ENCODE results near the gene OSGEP.
A peak's percentile ranks its signal among the peaks of the same experiment; 100 is the strongest.

OSGEP gene

DNA sequence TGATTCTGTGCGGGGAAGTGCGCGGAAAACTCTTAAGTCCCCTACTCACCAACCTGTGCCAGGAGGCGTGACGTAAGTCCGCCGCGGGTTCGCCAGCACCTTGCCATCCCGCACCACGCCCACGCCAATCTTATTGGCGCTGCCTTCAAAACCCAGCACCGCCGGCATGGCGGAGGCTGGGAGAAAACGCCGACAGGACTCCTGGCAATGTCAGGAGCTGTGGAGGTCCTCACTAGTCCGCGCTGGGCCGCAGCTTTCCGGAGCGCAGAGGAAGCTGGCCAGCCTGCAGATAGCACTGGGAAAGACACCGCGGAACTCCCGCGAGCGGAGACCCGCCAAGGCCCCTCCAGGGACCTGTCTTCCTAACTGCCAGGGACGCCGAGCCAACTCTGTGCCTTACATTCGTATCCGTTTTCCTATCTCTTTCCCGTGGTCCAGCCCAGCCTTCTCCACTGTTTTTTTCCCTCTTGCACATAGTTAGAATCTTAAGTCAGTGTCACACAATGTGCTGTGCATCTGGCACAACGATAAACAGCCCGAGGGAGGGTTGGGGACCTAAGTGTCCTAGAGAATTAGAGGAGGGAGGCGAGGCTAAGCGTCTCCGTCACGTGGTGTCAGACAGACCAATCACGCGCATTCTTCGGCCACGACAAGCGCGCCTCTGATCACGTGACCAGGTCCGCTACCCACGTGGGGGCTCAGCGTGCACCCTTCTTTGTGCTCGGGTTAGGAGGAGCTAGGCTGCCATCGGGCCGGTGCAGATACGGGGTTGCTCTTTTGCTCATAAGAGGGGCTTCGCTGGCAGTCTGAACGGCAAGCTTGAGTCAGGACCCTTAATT lies at the start of gene OSGEP, which contains the start of gene APEX1:
Gene OSGEP, minus strand, starts transcription at position 297 of the 839 bp plus-strand sequence. Its CDS starts 129 bp downstream, at position 168.
Gene APEX1, plus strand, starts transcription at position 711 of the 839 bp plus-strand sequence. CDS start 420 bp downstream, outside the sequence.
- DNase-seq, result peak; percentile 97

DNA sequence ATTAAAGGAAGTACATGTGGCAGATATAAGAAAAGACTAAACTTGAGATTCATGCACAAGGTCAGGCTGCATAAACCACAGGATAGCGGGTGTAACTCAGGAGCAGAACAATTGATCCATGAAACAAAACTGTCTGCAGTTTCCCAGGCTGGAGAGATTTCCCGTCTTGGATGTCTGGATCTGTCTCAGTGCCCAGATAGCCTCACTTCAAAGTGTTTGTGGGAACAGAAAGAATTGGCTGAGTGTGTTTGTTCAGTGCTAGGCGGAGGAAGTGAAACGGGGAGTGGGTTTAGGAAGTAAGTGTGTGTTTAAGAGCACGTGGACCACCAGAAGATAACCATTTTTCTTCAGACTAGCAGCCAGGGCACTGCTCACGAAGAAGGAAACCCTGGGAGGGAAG lies 49.3 kb upstream of the OSGEP start:
- DNase-seq, result no peak

DNA sequence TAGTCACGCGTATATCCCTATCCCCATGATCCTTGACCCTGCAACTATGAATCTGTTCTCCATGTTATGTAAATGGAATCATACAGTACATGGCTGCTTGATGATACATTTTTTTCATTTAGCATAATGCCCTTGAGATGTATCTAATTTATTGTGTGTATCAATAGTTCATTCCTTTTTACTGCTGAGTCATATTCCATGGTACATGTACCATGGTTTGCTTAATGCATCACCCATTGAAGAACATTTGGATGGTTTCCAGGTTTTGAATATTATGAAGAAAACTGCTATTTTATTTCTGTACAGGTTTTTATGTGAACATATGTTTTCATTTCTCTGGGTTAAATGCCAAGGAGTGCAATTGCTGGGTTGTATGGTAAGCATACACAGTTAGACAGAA lies 46.7 kb upstream of the OSGEP start:
- no peak for DNase-seq

DNA sequence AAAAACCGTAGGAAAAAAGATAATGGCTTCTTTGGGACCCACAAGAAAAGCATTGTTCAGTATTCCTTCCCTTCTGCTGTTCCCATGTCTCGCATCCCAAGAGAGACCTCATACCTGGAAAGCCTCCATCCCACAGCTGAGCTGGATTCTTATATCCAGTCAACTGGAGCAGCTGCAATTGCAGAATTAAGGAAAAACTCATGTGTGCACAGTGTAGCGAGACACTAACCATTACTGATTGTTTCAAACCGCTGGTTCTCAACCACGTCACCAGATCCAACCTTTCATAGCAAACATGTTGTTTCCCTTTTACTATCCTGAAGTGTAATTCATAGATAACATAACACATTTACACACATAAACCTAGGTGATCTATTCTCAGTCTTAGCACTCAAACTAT lies 45.3 kb upstream of the OSGEP start:
- DNase-seq, result no peak

DNA sequence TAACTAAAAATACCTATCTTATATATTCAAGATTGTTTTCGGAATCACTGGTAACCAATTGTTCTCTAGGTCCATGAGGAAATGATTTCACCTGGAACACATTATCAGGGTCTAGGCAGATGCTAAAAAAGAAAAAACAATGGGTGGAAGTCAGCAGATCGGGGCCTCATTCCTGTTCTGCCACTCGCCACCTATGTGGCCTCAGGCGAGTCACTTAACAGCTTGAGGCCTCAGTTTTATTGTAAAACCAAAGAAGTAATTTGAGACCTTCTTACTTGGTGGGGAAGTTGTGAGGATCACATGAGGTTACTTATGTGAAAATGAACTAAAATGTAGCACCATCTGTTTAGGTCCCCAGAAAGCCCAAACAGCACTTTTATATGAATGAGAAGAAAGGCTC lies 44.5 kb upstream of the OSGEP start:
- DNase-seq, result no peak

DNA sequence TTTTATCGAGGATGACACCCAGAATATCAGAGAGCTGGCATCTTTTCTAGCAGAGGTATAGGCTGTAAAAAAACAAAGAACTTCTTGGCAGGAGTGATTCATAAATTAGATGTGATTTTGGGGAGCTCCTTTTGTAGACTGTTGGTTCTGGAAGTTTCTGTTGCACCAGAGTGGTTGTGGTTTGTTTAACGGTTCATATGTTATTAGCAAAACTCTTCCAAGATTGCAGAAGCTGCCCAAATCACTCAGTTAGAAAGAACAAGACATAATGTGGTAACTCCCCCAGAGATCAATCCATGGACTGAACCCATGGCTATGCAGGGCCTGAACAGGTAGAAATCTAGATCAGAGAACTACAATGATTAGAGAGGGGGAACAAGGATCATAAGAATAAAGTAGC lies 44.0 kb upstream of the OSGEP start:
- DNase-seq, result no peak

DNA sequence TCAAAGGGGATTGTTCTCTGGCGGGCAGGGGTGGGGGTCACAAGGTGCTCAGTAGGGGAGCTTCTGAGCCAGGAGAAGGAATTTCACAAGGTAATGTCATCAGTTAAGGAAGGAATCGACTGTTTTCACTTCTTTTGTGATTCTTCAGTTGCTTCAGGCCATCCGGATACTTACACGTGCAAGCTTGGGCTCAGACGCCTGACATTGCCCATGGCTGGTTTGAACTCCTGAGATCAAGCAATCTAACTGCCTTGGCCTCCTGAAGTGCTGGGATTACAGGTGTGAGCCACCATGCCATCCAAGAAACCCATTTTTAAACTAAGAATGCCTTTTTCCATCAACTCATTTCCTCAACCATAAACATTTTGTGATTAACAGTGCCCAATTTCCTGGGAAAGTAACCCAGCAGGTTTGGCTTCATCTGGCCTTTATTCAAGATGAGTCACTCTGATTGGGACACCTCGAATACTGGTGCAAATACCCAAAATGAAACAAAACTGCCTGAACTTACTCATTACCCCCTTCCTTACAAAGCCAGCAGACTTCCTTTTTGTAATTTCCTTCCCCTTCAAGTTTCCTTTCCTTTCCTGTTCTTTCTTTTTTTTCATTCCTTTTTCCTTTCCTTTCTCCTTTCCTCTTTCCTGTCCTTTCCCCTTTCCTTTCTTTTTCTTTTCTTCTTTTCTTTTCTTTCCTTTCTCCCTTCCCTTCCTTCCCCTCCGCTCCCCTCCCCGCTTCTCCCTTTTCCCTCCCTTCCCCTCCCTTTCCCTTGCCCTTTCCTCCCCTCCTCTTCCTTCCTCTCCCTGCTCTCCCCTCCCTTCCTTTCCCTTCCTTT lies 40.5 kb upstream of the OSGEP start:
- DNase-seq, result no peak

DNA sequence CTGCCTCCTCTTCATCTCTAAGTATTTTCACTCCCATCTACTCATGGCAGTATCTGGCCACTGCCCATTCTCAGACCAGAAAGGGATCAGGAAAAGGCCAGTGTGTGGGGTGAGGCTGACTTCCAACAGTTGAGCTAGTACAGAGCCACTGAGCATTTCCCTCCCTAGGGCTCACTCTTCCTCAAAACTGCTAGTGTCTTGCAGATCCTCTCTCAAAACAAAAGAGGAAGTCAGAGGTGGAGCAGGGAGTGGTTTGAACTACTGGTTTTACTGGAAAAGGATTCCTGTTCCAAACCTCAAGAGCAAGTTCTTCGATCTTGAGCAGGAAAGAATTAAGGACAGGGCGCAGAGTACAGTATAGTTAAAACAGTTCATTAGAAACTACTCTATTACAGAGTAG lies 39.0 kb upstream of the OSGEP start:
- DNase-seq, result no peak

DNA sequence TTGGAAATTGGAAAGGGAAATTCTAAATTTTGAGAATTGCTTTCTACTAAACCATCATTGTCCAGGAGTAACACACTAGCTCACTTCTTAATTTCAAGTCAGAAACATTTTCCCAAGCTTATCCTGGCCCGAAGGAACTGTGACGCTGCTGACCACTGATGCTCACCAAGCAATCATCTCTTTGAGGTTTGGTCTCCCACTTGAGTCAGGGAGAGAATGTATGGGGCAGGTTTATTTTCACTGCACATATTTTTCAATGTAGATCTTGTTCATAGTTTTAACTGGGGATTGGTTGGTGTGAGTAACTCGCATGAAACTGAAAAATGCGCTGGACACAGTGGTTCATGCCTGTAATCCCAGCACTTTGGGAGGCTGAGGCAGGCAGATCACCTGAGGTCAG lies 37.9 kb upstream of the OSGEP start:
- no peak for DNase-seq

DNA sequence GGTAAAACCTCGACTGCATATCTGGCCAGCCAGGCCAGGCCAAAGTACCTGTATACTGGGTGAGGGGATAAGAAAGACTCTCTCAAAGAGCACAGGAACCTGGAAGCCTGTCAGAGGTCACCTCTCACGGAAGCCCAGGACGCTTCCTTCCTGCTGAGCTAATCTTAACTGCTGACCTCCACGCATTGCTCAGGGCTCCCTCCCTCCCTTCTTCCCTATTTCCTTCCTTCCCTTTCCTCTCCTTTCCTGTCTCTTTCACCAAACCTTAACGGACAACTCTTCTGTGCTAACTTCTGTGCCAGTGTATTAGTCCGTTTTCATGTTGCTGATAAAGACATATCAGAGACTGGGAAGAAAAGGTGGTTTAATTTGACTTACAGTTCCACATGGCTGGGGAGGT lies 36.0 kb upstream of the OSGEP start:
- no peak for DNase-seq

DNA sequence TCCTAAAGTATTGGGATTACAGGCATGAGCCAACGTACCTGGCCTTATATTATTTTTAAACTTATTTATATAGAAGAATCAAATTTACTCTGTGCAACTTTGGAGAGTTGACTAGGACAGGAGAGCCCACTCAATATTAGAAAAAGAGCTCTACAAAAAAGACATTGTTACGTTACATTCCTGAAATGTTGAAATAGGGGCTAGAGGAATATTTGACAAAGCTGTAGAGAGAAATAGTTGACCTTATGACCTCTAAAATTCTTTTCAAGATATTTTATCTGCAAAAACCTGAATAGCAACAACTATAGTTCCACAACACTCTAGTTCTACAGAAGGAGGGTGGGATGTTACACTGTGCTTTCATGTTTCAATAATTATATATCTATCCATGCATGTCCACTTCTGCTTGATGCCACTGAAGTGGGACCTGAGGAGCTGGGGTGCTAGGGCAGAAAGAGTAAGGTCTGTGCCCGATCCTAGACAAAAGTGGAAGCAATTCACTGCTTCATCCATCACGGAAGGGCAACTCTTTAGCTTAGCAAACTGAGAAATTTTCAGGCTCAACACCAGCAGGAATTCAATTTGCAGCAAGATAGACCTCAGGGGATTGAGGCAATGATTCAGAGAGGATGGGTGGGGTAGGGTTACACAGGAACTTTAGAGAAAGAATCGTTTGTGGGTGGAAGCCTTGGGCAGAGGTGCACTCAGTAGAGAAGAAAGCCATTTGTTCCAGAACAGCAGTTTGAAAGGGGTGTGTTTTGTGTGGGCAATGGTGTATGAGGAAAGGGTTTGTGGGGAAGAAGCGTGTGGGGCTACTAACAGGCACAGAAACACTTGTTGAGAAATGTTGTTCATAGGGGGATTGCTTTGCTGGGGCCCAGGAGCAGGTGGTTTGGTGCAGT lies 34.7 kb upstream of the OSGEP start:
- no peak for DNase-seq

DNA sequence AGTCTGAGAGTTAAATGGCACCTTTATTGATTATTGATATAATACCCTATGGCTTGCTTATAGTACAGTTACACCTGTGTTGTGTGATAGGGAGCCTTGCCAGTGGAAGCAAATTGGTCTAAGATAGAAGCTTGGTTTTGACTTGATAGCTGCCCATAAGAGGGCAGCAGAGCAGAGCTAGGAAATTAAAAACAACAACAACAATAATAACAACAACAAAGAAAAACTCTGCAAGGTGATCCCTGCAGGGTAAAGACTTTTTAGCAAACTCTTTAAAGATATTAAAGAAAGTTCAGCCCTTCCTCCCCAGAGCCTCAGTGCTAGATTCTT lies 32.7 kb upstream of the OSGEP start:
- no peak for DNase-seq

DNA sequence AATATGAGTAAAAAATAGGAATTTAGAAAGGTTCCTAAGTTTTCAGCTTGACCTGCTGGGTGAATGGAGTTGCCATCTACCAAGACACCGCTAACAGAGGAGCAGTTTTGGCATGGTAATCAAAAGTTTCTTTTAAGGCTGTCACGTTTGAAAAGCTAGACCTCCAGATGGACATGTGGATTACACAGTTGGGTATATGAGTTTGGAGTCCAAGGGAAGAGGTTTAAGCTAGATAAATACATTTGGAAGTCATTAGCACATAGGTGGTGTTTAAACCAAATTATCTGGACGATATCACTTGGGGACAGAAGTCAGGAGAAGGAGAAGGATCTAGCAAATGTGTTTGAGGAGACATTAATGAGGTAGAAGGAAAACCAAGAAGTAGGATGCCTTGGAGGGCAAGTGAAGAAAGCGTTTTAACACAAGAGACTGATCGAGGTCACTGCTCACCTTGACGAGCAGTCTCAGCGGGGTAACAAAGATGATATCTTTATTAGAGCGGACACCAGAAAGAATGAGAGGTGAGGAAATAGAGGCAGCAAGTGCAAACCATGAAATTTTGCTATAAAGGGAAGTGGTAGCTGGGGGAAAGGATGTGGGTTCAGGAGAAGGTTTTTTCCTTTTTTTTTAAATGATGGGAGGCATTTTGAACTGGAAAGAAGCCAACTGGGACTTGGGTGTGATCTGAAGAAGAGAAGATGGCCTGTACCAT lies 32.2 kb upstream of the OSGEP start:
- no peak for DNase-seq

DNA sequence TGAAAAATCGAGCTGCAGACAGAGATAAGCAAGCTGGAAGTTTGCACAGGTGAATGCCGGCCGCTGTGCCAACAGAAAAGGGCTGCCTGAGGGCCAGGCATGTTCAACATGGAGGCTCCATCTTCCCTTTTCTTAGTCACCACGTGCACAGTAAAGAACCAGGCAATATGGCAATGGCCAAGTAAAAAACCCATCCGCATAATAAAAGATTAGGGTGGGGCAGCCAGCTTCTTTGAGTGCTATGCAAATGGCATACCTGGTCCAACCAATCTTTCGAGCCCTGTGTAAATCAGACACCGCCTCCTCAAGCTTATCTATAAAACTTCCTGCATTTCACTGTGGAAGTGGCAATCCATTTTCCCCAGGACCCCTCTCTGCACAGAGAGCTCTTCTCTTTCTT lies 31.3 kb upstream of the OSGEP start:
- DNase-seq, result no peak

DNA sequence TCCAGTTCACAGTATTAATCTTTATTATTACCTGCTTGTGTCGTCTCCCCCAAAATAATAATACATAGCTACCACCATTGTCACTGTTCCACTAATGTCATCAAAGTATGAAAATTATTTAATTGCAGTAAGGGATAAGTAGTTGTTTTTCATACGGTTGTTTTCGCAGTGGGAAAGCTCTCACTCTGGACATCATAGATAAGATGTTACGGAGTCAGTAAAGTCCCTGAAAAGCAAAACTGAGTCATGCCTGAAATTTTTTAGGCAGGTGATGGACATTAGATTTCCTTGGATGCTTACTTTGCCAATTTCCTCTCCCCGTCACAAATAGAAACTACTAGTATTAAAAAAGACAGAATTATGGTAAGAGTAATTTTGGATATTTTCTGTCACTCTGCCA lies 27.8 kb upstream of the OSGEP start:
- no peak for DNase-seq

DNA sequence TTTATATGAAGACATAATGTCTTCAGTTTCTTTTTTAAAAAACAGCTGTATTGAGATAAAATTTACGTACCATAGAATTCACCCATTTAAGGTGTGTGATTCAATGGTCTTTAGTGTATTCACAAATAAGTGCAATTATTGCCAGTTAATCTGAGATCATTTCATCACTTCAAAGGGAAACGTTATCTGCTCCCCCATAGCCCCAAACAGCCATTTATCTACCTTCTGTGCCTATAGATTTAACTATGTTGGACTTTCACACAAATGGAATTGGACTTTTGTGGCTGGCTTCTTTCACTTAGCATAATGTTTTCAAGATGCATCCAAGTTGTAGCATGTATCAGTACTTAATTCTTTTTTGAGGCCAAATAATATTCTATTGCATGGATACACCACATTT lies 24.3 kb upstream of the OSGEP start:
- DNase-seq, result no peak

DNA sequence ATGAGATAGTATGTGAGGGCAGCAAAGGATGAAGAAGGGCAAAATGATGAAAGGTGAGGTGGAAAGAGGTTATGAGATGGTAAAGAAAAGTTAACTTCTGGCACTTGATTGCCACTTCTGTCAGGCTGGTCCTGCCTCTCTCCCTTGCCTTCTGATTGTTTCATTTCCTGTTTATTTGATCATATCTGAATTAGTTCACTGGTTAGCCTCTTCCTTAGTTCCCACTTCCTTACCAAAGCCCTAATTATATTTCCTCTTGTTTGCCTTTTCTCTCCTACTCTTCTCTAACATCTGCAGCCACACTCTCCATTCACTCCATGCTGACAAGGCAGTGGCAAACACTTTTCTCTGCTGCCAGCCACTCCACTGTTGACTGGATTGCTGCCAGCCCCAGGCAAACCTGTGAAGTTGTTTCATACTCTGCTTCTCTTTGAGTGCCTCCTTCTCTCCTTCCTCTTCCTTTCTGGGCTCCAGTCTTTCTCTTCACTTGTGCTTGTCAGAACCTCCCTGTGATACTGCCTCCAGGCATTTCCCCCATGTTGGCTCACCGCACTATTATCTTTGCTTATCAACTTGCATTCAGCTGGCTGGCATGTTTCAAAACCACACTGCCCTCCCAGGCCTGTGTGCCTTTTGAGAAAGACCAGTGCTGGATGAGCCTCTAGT lies 22.7 kb upstream of the OSGEP start:
- DNase-seq, result peak; percentile 69

DNA sequence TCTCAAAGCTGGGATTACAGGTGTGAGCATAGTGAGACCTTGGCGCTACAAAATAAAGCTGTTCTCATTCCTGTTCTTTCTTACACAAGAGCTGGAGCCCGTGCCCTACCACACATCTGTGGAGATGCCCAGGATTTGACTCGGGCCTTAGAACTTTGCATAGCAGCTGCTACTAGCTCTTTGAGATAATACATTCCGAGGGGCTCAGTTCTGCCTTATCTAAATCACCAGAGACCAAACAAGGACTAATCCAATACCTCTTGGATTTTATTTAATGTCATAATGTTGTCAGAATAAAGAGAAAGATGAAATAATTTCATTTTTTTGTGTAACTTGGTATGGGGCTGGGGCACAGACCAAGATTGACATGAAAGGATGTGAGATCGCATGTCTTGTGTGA lies 22.2 kb upstream of the OSGEP start:
- DNase-seq, result no peak

DNA sequence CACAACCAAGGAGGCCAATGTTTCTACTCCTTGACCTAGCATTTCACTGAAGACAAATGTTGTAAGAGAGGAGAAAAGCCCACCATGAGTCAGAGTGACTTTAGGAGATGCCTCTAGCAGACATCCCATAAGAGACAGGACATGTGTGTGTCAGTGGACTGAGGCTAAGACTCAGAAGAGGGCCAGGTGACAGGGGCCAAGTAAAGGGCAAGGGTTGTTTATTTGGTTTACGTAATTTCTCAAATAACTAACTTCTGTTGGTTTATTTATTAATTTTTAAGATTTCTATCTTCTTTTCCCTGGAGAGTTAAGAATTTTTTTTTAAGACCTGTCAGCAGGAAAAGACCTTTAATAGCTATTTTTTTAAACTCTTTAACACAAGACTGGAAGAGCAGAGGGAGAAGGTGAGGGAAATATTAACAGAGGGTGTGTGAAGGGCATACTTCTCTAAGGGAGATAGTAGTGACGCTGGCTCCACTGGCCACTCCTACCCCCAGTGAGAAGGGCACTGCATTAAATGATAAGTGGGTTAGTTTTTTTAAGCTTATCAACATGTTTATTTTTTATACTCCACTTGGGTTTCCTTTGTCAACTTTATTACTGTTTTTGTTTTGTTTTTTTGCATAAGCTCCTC lies 18.0 kb upstream of the OSGEP start:
- no peak for DNase-seq

DNA sequence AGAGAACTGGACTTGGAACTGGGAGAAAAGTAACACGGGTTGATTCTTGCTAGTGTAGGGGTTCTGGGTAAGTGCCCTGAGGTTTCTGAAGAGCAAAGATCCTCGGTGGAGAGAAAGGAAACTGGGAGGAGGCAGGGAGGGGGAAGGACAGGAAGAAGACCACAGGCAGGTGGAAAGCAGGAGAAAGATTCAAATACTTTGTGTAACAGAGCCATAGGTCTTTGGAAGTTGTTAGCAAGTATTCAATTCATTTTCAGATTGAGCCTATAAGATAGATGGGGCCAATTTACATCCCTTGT lies 15.9 kb upstream of the OSGEP start:
- no peak for DNase-seq

DNA sequence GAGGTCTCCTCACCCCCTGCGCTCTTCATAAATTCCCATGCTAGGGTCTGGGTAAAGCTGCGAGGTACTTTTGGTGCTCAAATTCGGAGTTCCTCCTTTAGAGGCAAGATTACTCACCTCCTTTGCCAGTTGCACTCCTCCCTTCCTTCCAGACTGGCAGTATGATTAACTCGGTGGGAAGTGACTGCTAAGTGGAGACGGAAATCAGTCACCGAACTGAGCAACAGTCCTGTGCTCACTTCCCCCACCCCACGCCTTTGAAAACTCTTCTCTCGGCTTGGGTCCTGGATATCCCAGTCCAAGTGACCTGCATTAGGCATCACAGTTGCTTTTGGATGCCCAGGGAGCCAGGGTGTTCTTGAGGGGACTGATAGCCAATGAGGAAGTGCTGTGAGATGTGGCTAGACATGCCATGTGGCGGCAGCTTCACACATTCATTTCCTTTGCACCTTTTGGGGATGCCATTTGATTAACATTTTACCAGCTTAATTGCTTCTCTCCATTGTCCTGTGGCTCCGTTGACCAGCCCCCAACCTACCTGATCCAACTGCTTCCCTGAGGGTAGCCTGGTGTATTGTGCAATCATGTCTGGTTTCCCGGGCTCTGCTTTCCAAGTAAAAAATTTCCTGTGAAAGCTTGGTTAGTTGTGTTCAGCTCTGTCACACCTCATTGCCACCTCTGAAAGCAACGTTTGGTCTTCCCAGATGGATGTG lies 15.4 kb upstream of the OSGEP start:
- peak; percentile 47 for DNase-seq
